Retina (tissue), 1 donor: ENCODE measurements around the gene TPRN.

Experiments used
- DNase-seq: peaks from one replicate; pipeline ENCODE4 v3.0.0-alpha.2; 2016

TPRN gene

DNA sequence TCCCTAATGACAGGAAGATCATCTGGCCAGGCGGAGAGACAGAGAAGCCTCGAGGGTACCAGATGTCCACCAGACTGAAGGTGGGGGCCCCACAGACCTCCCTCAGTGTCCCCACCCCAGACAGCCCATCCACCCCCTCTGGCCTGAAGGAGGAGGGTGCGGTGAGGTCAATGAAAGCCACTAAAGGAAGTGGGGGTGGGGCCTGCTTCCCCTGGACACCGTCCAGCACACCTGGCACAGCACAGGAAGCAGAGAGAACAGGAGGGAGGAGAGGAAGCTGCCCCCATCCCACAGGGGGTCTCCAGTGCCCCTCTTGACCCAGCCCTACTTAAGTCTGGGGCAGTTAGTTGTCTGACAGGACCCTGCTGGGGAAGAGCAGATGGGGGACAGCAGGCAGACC lies 41.9 kb downstream of the TPRN start:
- no peak for DNase-seq

- DNase-seq: no peak
Observed at GRCh38 chr9:137157618-137158415, 42.7 kb downstream of the TPRN start.

DNA sequence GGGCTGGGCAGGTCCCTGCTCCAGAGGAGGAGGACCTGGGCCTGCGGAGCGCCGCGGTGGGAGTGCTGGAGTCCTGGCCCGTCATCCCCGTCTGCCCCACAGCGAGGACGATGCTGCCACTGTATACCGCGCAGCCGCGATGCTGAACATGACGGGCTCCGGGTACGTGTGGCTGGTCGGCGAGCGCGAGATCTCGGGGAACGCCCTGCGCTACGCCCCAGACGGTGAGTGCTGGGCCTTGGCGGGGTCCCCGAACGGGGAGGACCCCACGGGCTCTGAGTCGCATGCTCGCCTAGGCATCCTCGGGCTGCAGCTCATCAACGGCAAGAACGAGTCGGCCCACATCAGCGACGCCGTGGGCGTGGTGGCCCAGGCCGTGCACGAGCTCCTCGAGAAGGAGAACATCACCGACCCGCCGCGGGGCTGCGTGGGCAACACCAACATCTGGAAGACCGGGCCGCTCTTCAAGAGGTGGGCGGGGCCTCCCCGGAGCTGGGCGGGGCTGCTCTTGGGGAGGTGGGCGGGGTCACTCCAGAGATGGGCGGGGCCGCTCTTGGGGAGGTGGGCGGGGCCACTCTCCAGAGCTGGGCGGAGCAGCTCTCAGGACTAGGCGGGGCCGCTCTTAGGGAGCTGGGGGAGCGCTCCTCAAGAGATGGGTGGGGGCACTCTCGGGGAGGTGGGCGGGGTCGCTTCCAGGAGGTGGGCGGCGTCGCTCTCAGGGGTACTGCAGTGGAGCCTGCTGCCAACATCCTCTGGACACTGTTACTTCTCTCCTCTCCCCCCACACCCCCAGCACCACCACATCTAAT lies 43.8 kb downstream of the TPRN start:
- peak; percentile 56 for DNase-seq

DNA sequence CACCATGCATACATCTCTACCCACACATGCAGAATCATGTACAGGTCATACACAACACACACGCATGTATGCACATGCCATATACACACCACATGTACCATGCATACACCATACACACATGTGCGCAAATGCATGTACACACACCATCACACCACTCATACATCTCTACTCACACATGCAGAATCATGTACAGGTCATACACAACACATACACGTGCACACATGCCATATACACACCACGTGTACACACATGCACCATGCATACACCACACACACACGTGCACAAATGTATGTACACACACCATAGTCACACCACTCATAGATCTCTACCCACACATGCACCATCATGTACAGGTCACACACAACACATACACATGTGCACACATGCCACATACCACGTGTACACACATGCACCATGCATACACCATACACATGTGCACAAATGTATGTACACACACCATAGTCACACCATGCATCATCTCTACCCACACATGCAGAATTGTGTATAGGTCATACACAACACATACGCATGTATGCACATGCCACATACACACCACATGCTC lies 47.6 kb downstream of the TPRN start:
- no peak for DNase-seq

DNA sequence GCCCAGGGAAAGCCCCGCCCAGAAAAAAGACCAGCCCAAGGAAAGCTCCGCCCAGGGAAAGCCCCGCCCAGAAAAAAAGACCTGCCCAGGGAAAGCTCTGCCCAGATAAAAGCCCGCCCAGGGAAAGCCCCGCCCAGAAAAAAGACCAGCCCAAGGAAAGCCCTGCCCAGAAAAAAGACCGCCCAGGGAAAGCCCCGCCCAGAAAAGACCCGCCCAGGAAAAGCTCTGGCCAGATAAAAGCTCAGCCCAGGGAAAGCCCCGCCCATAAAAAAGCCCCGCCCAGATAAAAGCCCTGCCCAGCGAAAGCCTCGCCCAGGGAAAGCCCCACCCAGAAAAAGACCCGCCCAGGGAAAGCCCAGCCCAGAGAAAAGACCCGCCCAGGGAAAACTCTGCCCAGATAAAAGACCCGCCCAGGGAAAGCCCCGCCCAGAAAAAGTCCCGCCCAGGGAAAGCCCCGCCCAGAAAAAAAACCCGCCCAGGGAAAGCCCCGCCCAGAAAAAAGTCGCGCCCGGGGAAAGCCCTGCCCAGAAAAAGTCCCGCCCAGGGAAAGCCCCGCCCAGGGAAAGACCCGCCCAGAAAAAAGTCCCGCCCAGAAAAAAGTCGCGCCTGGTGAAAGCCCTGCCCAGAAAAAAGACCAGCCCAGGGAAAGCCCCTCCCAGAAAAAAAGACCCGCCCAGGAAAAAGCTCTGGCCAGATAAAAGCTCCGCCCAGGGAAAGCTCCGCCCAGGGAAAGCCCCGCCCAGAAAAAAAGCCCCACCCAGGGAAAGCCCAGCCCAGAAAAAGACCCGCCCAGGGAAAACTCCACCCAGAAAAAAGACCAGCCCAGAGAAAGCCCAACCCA lies 49.7 kb downstream of the TPRN start:
- no peak for DNase-seq

DNA sequence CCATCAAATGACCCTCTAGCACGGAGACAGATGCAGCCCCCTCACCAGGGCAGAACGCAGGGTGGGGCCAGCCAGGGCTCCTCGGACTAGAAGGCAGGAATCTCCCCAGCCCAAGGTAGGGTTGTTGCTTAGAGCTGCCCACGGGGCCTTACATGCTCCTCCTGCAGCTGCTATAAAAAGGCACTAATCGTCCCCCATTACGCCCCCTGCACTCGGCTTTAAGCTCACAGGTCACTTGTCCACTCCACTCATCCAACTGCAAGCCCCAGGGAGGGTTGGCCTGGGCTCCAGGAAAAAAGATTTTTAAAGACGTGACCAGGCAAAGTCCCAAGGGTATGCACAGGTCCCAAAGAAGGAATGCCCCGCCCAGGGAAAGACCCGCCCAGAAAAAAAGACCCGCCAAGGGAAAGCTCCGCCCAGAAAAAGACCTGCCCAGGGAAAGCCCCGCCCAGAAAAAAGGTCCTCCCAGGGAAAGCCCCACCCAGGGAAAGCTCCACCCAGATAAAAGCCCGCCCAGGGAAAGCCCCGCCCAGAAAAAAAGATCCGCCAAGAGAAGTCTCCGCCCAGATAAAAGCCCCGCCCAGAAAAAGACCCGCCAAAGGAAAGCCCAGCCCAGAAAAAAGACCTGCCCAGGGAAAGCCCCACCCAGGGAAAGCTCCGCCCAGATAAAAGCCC lies 50.5 kb downstream of the TPRN start:
- no peak for DNase-seq

GRCh38 chr9:137149363-137149762 lies 51.2 kb downstream of the TPRN start:
- DNase-seq: no peak

GRCh38 chr9:137148661-137149060 lies 51.9 kb downstream of the TPRN start:
- no peak for DNase-seq

GRCh38 chr9:137148242-137148641 lies 52.3 kb downstream of the TPRN start:
- no peak for DNase-seq

GRCh38 chr9:137147793-137148160 lies 52.8 kb downstream of the TPRN start:
- no peak for DNase-seq

DNA sequence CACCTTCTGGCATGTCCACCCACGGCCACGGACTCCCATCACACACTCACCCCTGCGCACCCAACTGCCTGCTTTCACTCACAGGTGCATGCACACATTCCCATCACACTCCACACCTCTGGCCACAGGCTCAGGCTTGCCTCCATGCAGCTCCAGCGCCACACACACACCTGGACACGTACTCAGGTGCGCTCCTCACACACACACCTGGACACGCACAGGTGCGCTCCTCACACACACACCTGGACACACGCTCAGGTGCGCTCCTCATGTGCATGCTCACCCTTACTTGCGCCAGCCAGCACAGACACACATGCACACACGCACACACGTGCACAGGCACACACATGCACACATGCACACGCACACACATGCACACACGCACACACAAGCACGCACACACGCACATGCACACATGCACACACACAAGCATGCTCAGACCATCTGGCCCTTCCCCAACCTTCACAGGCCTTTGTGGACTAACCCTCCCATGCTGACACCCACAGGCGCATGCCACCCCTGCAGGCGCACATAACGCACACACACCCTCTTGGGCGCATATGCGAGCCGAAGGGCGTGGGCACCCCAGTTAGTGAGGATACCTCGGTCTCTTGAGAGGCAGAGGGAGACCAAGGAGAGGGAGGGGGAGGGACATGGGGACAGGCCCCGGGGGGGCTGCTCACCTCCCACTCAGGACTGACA lies 53.3 kb downstream of the TPRN start:
- DNase-seq: no peak

DNA sequence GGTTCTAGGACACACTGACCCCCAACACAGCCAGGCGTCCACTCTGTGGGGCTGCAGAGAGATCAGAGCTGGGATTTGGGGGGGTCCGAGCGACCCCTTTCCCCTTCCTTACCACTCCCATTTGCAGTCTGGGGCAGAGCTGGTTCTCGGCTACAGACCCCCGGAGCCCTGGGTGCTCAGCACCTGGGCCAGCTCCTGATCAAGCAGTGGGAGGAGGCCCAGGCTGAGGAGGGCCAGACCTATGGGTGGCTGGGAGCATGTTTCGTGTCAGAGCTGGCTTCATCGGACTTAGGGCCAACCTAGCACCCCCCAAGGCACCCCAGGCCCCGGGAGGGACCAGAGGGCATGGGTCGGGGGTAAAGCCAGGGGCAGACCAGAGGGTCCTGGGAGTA lies 54.0 kb downstream of the TPRN start:
- no peak for DNase-seq

GRCh38 chr9:137145731-137146526 lies 54.6 kb downstream of the TPRN start:
- no peak for DNase-seq

DNA sequence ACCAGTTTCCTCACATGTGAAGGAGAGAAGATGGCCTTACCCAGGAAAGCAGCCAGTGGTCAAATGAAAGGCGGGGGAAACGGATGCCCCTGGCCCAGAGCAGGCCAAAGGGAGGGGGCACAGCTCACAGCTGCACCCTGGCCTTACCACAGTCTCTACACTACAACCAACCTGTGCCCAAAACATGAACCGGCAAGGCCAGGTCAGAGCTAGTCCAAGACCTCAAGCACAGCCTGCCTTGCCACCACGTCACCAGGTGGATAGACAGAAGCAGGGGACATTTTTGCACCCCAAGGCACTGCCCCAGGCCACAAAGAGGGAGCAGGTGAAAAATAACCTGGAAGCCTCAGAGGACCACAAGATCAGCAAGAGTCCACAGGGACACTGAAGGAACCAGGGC lies 57.1 kb downstream of the TPRN start:
- DNase-seq: no peak

GRCh38 chr9:137141976-137142936 lies 58.3 kb downstream of the TPRN start:
- DNase-seq: no peak
